Measurements from ENCODE around the gene MRPS9.

MRPS9 gene

GRCh38 chr2:105125428-105125827, 87.6 kb downstream of the MRPS9 start:
- no peak for DNase-seq (ENCODE audit: low spot score)

GRCh38 chr2:105125920-105126319, 88.1 kb downstream of the MRPS9 start:
- no peak for DNase-seq (ENCODE audit: low spot score)

DNA sequence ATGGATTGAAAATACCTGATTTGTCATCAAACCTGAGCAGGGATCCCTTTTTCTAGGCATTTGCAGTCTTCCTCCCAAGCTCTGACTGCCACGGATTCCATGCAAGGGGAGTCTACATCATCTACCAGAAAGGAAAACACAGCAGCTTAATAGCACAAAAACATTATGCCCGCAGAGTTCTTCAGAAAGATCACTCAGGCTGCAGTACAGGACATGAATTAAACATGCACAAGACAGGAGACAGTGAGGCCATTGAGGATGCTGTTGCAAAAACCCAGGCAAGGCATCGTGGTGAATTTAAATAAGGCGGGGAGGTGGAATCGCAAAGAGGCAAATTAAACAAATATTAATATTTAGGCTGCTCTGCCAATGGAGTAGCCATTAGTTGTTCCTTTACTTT, 88.5 kb downstream of the MRPS9 start:
- DNase-seq (ENCODE audit: low spot score) = no peak

GRCh38 chr2:105127289-105127915, 89.5 kb downstream of the MRPS9 start:
- no peak for DNase-seq (ENCODE audit: low spot score)

DNA sequence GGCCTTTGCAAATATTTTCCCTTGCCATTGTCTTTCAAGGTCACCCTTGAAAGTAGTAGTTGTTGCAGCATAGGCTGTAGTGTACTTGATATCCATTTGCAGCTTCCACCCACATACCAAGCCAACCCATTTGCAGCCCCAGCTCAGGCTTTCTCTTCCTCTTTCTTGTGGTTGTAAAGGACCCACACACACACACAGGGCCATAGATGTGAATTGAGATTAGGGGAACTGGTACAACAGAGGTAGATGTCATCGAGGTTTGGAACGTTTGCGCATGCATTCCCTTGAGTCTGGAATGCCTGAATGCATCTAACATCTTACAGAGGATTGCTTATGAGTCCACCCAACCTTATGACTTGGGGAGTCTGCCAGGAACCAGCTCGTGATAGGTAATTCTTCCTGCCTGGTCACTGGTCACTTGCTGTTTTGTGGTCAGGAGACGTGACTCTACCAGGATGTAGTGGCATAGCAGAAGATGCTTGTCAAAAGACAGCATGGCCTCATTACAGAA, 91.9 kb downstream of the MRPS9 start:
- DNase-seq (ENCODE audit: low spot score) = no peak

DNA sequence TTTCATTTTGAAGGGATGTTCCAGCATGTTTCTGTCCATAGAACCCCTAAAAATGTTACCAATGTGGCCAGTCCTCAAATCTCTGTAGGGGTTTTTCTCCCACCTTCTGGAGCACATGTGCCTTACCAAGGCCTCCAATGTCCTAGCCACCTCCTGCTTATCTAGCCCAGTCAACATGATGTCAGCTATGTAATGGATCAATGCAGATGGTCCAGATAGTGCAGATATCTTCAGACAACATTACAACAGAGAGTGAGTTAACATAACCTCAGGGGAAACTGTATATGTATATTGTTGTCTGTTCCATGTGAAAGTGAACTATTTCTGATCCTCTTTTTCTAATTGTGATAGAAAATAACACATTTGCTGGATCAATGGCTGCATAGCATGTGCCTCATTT, 92.7 kb downstream of the MRPS9 start:
- no peak for DNase-seq (ENCODE audit: low spot score)

- no peak for DNase-seq (ENCODE audit: low spot score)
These were observed 96.2 kb downstream of the MRPS9 start for GRCh38 chr2:105134081-105134480.

DNA sequence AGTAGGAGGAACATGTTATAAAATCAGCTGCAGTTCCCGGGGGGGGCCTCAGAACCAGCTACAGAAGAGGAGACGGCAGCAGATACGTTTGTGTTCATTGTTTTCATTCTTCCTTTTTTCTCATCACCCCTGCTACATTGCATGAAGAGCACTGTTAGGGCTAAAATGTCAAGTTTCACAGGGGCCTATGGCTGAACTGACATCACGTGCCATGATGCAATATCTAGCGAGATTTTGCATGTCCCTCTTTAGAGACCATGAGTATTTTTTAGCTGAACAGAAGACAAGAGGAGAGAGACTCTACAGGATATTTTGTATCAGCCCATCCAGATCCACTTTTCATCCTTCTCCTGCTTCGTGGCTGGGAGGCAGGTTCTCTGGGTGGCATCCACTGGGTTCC, 97.6 kb downstream of the MRPS9 start:
- no peak for DNase-seq (ENCODE audit: low spot score)

- DNase-seq (ENCODE audit: low spot score) = no peak
These were observed 98.5 kb downstream of the MRPS9 start for GRCh38 chr2:105136394-105136793.

GRCh38 chr2:105138643-105139042, 100.8 kb downstream of the MRPS9 start:
- DNase-seq (ENCODE audit: low spot score) = no peak

DNA sequence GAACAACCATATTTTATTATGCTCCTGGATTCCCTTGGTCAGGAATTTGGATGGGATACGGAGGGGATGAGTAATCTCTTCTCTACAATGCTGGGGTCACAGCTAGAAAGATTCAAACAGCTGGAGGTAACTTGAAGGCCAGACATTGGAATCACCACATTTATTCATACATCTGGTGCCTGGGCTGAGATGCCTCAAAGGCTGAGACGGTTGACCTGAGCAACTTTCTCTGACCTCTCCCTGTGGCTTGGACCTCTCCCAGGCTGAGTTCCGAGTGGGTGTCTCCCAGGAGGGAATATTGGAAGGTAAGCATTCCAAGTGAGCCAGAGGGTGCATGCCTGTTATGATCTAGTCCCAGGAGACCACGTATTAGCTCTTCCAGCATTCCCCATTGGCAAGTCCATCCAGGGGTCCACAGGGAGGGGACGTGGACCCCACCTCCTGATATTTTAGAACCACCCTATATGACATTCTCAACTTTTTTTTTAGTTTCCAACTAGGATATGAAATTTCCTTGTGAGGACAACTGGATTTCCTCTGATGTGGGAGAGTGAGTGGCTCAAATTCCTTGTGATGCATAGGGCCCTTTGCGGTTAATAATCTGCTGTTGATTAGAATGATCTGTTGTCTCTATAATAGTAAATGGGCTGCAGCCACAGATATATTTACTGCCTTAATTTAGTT, 101.8 kb downstream of the MRPS9 start:
- no peak for DNase-seq (ENCODE audit: low spot score)

DNA sequence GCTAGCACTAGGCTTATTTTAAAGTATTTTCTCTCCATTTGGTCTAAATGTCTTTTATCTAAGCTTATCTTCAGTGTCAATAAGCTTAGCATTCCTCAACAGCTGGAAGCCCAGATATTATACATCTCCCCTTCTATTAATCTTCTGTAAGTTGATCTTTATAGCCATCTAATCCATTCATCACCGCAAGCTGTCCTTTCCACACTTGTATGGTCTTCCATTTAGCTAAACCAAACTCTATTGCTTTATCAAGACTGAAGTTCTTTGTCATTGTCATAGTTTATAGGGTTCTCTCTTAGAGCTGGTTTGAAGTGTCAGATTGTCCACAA, 102.3 kb downstream of the MRPS9 start:
- no peak for DNase-seq (ENCODE audit: low spot score)

DNA sequence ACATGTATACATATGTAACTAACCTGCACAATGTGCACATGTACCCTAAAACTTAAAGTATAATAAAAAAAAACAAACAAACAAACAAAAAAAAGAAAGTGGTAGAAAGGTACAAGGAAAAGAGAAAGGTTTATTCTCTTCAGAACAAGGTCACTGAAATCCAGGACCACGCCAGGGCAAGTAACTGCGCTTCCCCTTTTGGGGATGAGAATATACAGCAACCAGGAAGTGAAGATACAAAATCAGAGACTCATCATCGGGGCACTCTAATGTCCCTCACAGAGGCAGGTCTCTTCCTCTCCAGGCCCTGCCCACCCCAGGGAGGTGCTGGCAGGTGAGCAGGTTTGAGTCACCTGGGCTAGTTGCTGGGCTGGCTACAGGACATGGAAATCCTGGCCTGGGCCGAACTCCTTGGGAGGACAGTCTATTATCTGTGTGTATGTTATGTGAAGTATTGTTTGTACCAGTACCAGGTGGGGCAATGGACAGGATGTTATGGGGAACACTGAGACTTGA, 103.3 kb downstream of the MRPS9 start:
- DNase-seq (ENCODE audit: low spot score) = no peak

GRCh38 chr2:105142239-105142638, 104.4 kb downstream of the MRPS9 start:
- no peak for DNase-seq (ENCODE audit: low spot score)

DNA sequence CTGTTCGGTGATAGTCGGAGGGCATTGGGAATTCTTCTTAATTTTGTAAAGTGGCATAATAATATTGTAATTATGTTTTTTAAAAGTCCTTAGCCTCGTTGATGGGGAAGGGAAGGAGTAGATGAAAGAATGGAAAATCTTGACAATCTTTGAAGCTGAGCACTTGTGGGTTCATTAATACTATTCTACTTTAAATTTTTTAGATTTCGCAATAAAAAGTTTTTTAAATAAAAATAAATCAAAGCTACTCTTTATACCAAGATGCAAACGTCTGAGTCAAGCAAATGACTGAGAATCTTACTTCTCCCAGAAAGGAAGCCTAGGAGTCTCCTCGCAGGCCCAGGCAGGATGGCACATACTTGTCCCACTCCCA, 105.2 kb downstream of the MRPS9 start:
- no peak for DNase-seq (ENCODE audit: low spot score)

GRCh38 chr2:105143467-105144151, 105.7 kb downstream of the MRPS9 start:
- no peak for DNase-seq (ENCODE audit: low spot score)

DNA sequence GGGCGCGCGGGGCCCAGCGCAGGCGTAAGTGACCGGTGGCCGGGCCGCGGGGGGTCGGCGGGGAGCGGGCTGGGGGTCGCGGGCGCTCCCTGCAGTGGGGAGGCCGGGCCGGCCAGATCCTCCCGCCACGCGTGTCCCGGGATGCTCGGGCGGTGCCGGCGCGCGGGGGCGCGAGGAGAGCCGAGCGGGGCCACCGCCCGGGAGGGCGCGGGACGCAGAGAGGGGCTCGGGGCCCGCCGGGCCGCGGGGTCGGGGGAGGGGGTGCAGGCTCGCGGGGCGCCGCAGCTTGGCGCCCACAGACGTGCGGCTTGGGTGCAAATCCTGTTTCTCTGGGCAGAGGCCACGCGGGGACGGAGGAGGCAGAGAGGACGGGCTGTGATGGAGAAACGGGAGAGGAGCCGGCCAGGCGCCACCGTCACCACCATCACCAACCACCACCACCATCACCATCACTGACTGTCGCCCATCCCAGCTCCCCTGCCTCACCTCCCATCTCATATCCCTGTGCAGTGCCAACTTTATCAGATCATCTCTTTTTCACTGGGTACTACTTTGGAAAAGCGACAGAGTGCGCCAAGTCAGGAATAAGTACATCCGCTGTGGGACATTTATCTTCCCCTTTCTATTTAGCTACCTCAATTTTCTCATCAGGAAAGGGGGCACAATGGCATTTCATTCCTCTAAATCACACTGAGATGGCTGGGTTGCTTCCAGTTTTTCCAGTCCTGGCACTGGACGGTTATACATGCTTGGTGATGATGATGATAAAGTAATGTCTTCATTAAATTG, 106.5 kb downstream of the MRPS9 start:
- DNase-seq (ENCODE audit: low spot score) = no peak

- no peak for DNase-seq (ENCODE audit: low spot score)
These were observed 107.1 kb downstream of the MRPS9 start for GRCh38 chr2:105144941-105145300.

- DNase-seq (ENCODE audit: low spot score) = no peak
These were observed 111.4 kb downstream of the MRPS9 start for GRCh38 chr2:105149272-105149671.
